Effector memory CD8-positive, alpha-beta T cell (primary cell): ENCODE results near the gene TTC7B.
"Not testable (repeated sequence)": the region's sequence is repeated elsewhere in the genome, so short reads cannot be mapped to it uniquely, and the experiment has no call there.

Experiments used
- ATAC-seq: fragments of 150-1000 bp; cut with Tn5 transposase; replicated peaks from 2 replicates; pipeline ENCODE4 v1.10.0; 2021; ENCODE audit warnings: mild to moderate bottlenecking, moderate library complexity
- DNase-seq, 3 experiments: peaks; one replicate each; pipeline ENCODE4 v3.0.0; 2021
- H3K27ac Mint-ChIP-seq, 2 donors: one replicate each; pipeline ENCODE4 v1.8.0; 2022; ENCODE audit warnings: mild to moderate bottlenecking in 2 of 2, mixed read lengths in 2 of 2, moderate library complexity in 2 of 2
- H3K27me3 Mint-ChIP-seq, 2 donors: one replicate each; pipeline ENCODE4 v1.8.0; 2022; ENCODE audit warnings: mixed read lengths in 2 of 2
- H3K36me3 Mint-ChIP-seq: one replicate; pipeline ENCODE4 v1.8.0; 2022; ENCODE audit warnings: mild to moderate bottlenecking, moderate library complexity, mixed read lengths; ENCODE audit not compliant: insufficient read depth
- H3K4me1 Mint-ChIP-seq, 2 donors: one replicate each; pipeline ENCODE4 v1.8.0; 2022; ENCODE audit warnings: low read depth in 2 of 2, mixed read lengths in 2 of 2
- H3K4me3 Mint-ChIP-seq, 2 donors: one replicate each; pipeline ENCODE4 v1.8.0; 2022; ENCODE audit warnings: mild to moderate bottlenecking in 2 of 2, mixed read lengths in 2 of 2, moderate library complexity in 2 of 2
- H3K9me3 Mint-ChIP-seq, 2 donors: one replicate each; pipeline ENCODE4 v1.8.0; 2022; ENCODE audit warnings: mixed read lengths in 2 of 2

TTC7B gene

DNA sequence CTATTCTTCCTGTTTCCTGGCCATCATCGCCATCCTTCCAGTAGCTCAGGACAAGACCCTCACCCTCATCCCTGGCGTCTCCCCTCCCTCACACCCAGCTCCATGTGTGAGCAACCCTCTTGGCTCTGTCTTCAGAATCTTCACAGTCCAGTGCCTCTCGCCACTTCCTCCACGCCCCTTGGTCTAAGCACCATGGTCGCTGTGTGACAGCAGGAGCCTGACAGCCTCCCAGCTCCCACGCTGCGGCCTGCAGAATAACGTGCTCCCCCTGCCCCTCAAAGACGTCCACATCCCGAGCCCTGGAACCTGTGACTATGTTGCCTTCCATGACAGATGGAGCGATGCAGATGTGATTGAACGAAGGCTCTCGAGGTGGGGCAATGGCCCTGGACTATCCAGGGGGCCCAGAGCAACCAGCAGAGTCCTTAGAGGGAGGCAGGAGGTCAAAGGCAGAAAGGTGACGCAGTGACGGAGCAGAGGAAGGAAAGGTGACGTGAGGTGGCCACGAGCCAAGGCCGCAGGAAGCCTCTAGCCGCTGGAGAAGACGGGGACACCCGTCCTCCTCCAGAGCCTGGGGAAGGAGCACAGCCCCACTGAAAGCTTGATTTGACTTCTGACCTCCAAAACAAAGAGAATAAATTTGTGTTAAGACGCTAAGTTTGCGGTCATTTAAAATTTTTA is 279.6 kb downstream of the TTC7B start:
- DNase-seq: no peak
- no peak for ATAC-seq
- Mint-ChIP-seq H3K4me1 (peaks cover 0 to 9% of the 10 kb centered on the region in 2 donors), H3K27ac (no peak overlapping the region), H3K4me3 (no peak overlapping the region), H3K36me3 (peaks cover 3% of the 10 kb centered on the region), H3K9me3 (no peaks in the 10 kb centered on the region), H3K27me3 (peaks cover 0 to 41% of the 10 kb centered on the region in 2 donors)

DNA sequence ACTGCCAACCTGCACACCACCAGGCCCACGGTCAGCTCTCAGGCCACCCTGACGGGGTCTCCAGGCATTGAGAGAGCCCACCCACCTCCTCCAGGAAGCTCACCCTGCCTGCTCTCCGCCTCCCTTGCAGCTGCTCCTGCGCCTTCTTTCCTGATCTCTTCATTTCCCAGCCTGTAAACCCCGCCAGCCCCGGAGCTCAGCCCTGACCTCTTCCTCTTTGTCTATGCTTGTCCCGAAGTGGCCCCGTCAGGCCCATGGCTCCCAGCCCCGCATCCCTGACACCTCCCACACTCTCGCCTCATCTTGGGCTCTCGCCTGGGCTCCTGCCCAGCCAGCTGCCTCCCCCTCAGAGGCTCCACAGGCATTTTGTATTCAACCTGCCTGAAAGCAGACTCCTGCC is 280.1 kb downstream of the TTC7B start:
- no peak overlapping the region for H3K4me3 Mint-ChIP-seq

DNA sequence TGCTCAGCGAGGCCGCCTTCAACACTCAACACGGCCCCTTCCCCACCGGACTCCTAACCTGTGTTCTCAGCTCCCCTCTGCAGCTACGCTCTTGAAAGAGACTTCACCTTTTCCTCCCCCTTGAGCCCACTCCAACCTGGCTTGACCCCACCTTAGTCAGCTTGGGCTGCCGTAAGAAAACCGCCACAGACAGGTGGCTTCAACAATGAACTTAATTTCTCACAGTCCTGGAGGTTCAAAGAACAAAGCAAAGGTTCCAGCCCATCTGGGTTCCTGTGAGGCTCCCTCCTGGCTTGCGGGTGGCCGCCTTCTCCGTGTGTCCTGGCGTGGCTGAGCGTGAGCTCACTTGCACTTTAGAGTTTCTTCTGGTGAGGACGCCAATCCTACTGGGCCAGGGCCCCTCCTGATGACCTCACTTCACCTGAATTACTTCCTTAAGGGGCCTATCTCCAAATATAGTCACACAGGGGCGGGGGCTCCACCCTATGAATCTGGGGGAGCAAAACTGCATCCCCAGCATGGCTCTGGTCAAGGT is 280.6 kb downstream of the TTC7B start:
- Mint-ChIP-seq H3K4me3 (no peak overlapping the region), H3K36me3 (peaks cover 3% of the 10 kb centered on the region), H3K9me3 (no peaks in the 10 kb centered on the region), H3K4me1 (peaks cover 0 to 9% of the 10 kb centered on the region in 2 donors), H3K27ac (no peak overlapping the region), H3K27me3 (peaks cover under 1 to 41% of the 10 kb centered on the region in 2 donors)
- ATAC-seq: no peak
- DNase-seq: no peak

More for the DNA sequence above, 280.1 kb downstream of the TTC7B start:
- DNase-seq: no peak
- no peak for ATAC-seq
- Mint-ChIP-seq H3K27ac (no peak overlapping the region), H3K9me3 (no peaks in the 10 kb centered on the region), H3K36me3 (peaks cover 3% of the 10 kb centered on the region), H3K4me1 (peaks cover 0 to 9% of the 10 kb centered on the region in 2 donors), H3K27me3 (peaks cover 0 to 41% of the 10 kb centered on the region in 2 donors)

DNA sequence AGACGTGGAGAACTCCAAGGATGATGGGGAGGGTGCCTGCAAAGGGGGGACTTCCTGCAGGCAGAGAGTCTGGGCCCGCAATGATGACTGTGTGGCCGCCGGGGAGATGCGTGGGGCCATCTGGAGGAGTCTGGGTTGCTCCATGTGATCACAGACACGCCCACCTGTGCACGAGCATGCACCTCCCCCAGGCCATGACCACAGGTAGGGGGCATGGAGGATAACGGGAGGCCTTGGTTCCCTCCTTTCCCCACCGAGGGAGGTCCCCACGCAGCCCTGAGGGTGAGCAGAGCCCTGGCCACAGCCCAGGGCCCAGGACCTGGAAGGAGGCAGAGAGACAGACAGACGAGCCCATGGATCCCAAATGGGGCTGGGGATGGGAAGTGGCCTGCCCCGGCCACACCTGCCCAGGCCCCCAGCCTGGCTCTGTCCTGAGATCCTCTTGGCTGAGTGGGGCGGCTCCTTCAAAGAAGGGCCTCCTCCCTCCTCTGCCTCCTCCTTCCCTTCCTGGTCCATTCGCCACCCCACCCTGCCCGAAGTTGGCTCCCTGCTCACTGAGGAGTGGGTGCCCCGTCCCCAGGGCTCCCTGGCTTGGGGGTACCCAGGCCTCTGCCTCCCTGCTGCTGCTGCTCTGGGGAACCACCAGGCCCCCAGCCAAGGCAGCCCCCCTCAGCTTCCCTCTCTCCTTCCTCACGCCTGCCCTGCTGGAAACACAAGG is 281.2 kb downstream of the TTC7B start:
- Mint-ChIP-seq H3K27ac (no peak overlapping the region), H3K4me1 (peaks cover 0 to 9% of the 10 kb centered on the region in 2 donors), H3K4me3 (no peak overlapping the region), H3K27me3 (peaks cover 6 to 41% of the 10 kb centered on the region in 2 donors), H3K9me3 (no peaks in the 10 kb centered on the region), H3K36me3 (peaks cover 3% of the 10 kb centered on the region)
- ATAC-seq (no peak), DNase-seq (no peak)

DNA sequence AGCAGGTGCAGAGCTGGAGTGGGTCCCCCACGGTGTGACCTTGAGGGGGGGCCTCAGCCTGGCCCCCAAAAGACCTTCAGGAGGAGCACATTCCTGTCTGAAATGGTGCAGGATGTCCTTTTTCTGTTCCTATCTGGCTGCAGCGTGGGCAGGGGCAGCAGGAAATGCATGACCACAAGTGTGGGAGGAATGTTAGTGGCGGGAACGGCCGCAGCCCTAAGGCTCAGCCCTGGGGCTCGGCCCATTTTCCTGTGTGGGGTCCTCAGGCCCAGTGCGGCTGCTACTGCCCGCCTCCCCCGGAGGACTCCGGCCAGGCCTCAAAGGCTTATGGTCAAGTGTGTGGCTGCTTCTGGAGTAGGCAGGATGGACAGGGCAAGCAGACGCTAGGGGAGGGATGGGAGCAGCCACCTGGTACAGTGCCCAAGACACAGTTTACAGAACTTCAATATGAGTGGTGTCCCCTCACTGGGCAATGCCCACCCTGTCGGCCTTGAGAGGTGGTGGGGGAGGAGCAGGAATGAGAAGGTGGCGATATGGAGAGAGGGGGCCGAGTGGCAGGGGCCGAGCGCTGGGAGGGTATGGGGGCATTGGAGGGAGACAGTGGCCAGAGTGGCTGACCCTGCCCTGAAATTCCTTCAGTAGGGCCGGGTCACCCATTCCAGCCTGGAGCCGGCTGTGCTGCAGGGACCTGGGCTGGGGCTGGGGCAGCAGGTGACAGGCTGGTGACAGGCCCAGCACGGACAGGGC is 282.0 kb downstream of the TTC7B start:
- Mint-ChIP-seq H3K9me3 (no peaks in the 10 kb centered on the region), H3K27me3 (peaks cover 11 to 43% of the 10 kb centered on the region in 2 donors), H3K4me1 (peaks cover 0 to 9% of the 10 kb centered on the region in 2 donors), H3K4me3 (no peak overlapping the region), H3K27ac (peak overlapping the region in 1 of 2 donors; percentile 22), H3K36me3 (peaks cover 3% of the 10 kb centered on the region)
- no peak for ATAC-seq
- DNase-seq: no peak

DNA sequence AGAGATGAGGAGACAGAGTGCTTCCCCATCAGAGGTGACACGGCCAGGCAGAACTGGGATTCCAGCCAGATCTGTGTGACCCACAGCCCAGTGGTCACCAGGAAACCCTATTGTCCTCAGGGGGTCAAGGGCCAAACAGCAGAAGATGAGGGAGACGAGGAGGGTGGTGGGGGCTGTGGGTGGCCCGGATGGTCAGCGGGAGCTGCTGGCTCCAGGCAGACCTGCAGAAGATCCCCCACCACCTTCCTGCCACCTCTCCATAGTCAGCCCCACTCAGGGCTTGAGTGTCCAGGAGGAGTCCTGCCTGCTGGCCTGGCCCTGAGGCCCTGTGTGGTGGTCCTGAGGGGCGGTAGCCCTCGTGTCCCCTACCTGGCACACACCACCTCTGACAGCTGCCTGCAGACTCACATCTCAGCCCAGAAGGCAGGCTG is 282.6 kb downstream of the TTC7B start:
- Mint-ChIP-seq H3K36me3 (peaks cover 3% of the 10 kb centered on the region), H3K9me3 (peaks cover 0 to 4% of the 10 kb centered on the region in 2 donors), H3K27ac (peak overlapping the region in 1 of 2 donors; percentile 55), H3K4me1 (peaks cover 0 to 9% of the 10 kb centered on the region in 2 donors), H3K27me3 (peaks cover 17 to 49% of the 10 kb centered on the region in 2 donors), H3K4me3 (no peak overlapping the region)
- no peak for ATAC-seq
- no peak for DNase-seq

DNA sequence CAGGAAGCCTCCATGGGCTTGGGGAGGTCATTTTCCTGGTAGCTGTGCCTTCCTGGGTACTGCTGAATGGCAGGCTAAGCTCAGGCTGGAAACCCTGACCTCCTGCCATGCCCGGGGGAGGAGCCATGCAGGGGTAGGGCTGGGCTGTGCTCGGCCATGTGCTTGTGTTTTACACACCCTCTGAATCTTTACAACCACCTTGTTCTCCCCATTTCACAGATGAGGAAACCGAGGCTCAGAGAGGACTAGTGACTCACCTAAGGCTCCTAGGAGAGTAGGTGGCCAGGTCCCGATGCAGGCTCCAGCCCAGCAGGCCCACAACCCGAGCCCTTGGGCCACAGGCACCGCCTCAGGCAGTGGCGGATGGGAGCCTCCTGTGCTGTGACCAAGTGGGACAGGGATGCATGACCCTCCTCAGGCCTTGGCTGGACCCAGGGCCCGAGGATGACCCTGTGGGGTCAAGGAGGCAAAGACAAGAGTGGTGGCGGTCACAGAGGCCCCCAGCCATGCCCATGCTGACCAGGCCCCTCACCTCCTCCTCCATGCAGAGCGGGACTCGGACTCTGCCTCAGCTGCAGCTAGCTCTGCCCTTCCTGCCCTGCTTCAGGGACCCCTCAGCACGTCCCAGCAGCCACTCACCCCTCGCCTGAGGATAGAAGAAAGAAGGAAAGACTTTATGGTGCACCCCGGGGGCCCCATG is 283.3 kb downstream of the TTC7B start:
- peak overlapping the region in 1 of 2 donors; percentile 55 for H3K27ac Mint-ChIP-seq
- peaks cover 0 to 7% of the 10 kb centered on the region in 2 donors for H3K9me3 Mint-ChIP-seq

DNA sequence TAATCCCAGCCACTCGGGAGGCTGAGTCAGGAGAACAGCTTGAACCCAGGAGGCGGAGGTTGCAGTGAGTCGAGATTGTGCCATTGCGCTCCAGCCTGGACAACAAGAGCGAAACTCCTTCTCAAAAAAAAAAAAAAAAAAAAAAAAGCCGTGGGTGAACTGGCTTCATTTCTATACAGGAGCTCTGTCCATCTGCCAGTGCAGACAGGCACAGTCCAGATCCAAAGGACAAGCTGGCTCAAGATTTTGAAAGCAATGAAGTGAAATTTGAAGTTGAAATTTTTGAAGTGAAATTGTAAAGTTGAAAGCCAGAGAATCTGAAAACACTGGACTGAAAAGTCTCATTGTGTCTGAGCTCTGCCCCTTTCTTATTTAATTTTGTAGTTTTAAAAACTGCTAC is 284.7 kb downstream of the TTC7B start:
- Mint-ChIP-seq H3K4me3 (no peak overlapping the region), H3K36me3 (peaks cover 5% of the 10 kb centered on the region), H3K27me3 (peaks cover 21 to 59% of the 10 kb centered on the region in 2 donors), H3K27ac (no peak overlapping the region), H3K9me3 (peaks cover 3 to 7% of the 10 kb centered on the region in 2 donors), H3K4me1 (peaks cover 0 to 10% of the 10 kb centered on the region in 2 donors)
- no peak for DNase-seq
- no peak for ATAC-seq

More for the DNA sequence above, 283.3 kb downstream of the TTC7B start:
- H3K4me1 Mint-ChIP-seq: peaks cover 0 to 10% of the 10 kb centered on the region in 2 donors
- H3K4me3 Mint-ChIP-seq: no peak overlapping the region
- H3K27me3 Mint-ChIP-seq: peaks cover 21 to 55% of the 10 kb centered on the region in 2 donors
- DNase-seq (no peak), ATAC-seq (no peak)
- peaks cover 5% of the 10 kb centered on the region for H3K36me3 Mint-ChIP-seq

DNA sequence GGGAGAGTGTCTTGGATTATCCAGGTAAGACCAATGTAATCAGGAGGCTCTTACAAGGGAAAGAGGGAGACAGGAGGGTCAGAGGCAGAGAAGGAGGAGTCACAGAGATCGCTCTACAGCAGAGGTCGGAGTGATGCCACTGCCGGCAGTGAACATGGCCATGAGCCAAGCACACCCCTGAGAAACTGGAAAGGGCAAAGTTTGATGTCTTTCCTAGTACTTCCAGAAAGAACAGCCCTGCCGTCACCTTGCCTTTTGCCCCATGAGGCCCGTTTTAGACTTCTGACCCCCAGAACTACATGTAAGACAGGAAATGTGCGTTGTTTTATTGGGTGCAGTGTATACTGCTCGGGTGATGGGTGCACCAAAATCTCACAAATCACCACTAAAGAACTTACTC is 285.7 kb downstream of the TTC7B start:
- peaks cover 21 to 50% of the 10 kb centered on the region in 2 donors for H3K27me3 Mint-ChIP-seq
- H3K9me3 Mint-ChIP-seq: peaks cover 3 to 7% of the 10 kb centered on the region in 2 donors
- DNase-seq (no peak), ATAC-seq (no peak)
- H3K4me3 Mint-ChIP-seq: no peak overlapping the region
- peaks cover 5% of the 10 kb centered on the region for H3K36me3 Mint-ChIP-seq
- peaks cover 0 to 10% of the 10 kb centered on the region in 2 donors for H3K4me1 Mint-ChIP-seq
- no peak overlapping the region for H3K27ac Mint-ChIP-seq

DNA sequence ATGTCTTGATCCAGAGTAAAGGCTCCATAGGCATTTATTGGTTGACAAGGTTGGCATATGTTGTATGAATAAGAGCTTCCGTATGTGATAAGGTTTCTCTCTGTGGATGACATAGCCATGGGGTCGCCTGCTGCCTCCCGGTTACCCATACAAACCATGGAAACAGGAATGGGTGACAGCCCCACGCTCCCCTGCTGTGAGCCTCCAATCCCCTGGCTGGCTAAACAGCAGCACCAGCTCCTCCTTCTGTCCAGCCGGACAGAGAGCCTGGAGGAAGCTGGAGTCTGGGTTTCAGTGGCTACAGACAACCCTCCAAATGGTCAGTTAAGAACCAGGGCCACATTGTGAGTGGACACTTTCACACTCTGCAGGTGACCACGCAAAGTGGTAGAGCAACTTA is 288.3 kb downstream of the TTC7B start:
- Mint-ChIP-seq H3K27ac (no peak overlapping the region), H3K9me3 (peaks cover 3 to 7% of the 10 kb centered on the region in 2 donors), H3K4me3 (no peak overlapping the region), H3K4me1 (peaks cover 0 to 2% of the 10 kb centered on the region in 2 donors), H3K36me3 (peaks cover 5% of the 10 kb centered on the region), H3K27me3 (peaks cover 21 to 25% of the 10 kb centered on the region in 2 donors)
- ATAC-seq (no peak), DNase-seq (no peak)

DNA sequence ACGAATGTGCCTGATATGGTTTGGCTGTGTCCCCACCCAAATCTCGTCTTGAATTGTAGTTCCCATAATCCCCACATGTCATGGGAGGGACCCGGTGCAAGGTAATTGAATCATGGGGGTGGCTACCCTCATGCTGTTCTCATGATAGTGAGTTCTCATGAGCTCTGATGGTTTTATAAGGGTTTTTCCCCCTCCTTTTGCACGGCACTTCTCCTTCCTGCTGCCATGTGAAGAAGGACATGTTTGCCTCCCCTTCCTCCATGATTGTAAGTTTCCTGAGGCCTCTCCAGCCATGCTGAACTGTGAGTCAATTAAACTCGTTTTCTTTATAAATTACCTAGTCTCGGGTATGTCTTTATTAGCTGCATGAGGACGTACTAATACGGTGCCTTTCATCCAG is 289.7 kb downstream of the TTC7B start:
- H3K27ac Mint-ChIP-seq, ATAC-seq, H3K9me3 Mint-ChIP-seq, H3K36me3 Mint-ChIP-seq, H3K4me3 Mint-ChIP-seq, DNase-seq, H3K4me1 Mint-ChIP-seq: not testable (repeated sequence)
- H3K27me3 Mint-ChIP-seq: peaks cover 21 to 36% of the 10 kb centered on the region in 2 donors

DNA sequence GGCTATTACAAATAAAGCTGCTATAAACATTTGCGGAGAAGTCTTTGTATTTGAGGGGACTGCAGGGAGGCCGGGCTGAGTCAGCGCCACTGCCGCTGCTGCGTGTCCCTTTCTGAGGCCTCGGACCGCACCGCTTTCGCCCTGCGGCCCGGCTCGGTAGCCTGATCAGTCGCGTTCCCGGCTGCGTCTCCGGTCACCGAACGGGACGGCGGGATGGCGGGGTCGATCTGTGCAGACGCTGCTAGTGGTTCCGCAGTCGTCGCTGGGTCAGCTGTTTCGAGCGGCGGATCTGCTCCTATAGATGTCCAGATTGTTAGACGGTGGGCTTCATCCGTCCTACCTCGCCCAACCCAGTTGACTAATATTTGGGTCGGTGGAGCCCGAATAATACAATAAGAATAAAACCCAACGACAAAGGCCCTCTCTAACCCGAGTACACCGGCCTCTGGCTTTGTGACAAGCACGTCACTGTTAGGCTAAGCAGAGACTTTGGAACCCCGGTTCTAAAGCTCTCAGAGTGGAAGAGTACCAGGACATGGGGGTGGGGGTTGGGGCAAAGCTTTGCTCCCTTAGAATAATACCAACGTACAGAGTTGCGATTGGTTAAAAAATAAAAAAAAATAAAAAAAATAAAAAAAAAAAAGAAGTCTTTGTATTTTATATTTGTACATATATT is 290.7 kb downstream of the TTC7B start:
- H3K4me1 Mint-ChIP-seq, H3K4me3 Mint-ChIP-seq, DNase-seq, H3K9me3 Mint-ChIP-seq, H3K27ac Mint-ChIP-seq, H3K36me3 Mint-ChIP-seq: not testable (repeated sequence)
- peaks cover 20 to 36% of the 10 kb centered on the region in 2 donors for H3K27me3 Mint-ChIP-seq
- peak; percentile 14 for ATAC-seq
